ENCODE data around the gene DNAH17.

DNA sequence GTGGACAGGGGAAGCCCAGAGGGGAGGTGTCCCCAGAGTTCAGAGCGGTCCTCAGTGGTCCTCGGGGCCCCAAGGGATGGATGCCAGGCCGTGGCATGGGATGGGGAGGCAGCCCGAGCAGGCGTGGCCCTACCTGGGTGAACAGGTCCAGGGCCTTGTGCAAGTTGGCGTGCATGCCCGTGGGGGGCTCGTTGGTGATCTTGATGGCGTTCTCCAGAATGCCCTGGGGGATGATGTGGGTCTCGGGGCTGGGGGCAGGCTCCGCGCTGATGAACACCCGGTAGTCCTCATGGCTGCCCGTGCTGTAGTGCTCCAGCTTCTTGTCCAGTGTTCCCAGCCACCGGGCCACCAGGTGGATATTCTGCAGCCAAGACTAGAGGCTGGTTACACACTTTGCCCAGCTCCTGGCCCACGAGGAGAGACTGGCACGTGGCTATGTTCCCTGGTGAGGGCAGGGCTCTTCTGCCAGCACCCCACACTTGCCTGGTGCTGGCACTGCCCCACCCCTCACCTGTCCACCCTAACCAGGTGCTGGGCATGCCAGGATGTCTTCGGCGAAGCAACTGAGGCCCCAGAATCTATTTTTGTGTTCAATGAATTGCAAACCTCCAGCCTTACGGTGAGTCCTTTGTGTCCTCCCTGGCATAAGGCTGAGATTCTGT lies 139.6 kb downstream of the DNAH17 start:
- TF ChIP-seq, protein P1, sequence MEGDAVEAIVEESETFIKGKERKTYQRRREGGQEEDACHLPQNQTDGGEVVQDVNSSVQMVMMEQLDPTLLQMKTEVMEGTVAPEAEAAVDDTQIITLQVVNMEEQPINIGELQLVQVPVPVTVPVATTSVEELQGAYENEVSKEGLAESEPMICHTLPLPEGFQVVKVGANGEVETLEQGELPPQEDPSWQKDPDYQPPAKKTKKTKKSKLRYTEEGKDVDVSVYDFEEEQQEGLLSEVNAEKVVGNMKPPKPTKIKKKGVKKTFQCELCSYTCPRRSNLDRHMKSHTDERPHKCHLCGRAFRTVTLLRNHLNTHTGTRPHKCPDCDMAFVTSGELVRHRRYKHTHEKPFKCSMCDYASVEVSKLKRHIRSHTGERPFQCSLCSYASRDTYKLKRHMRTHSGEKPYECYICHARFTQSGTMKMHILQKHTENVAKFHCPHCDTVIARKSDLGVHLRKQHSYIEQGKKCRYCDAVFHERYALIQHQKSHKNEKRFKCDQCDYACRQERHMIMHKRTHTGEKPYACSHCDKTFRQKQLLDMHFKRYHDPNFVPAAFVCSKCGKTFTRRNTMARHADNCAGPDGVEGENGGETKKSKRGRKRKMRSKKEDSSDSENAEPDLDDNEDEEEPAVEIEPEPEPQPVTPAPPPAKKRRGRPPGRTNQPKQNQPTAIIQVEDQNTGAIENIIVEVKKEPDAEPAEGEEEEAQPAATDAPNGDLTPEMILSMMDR (IDR thresholded peaks at IDR 0.05), result no peak
- no peak for TF ChIP-seq POLR2A (IDR thresholded peaks at IDR 0.05)

Data from lower leg skin (tissue), 3 donors.